Common myeloid progenitor, CD34-positive (primary cell): ENCODE measurements around the gene REV3L.

Source experiments
- CTCF ChIA-PET: fragments of 350-600 bp; sonication (Branson Sonifier 250); formaldehyde crosslinking; loops from one replicate; lab custom pipeline; 2021; ENCODE audit warnings: antibody characterized with exemption; lab: Charles Lee
- POLR2A ChIA-PET: fragments of 350-600 bp; sonication (Branson Sonifier 250); formaldehyde crosslinking; loops from one replicate; lab custom pipeline; 2021; ENCODE audit warnings: antibody characterized with exemption; lab: Charles Lee
- DNase-seq, 3 donors: peaks; one replicate each; pipeline versions ENCODE4 v3.0.0 to v3.0.0-alpha.2; 2013
- H3K27ac ChIP-seq, 2 experiments: 1 replicate in 1 of 2; 2 replicates in 1 of 2; pipeline ENCODE4 v1.7.0; 2013; ENCODE audit warnings: inconsistent platforms in 2 of 2, low read length in 2 of 2, mild to moderate bottlenecking in 2 of 2, low read depth in 1 of 2, moderate library complexity in 1 of 2; ENCODE audit not compliant: severe bottlenecking in 2 of 2, insufficient read depth in 1 of 2, poor library complexity in 1 of 2
- H3K27me3 ChIP-seq, 5 experiments: replicated peaks in 2 of 5; 1 replicate in 3 of 5; 2 replicates in 2 of 5; pipeline versions ENCODE4 v1.6.1 to v1.7.0; 2013; ENCODE audit warnings: low read length in 4 of 5, mild to moderate bottlenecking in 2 of 5, moderate library complexity in 2 of 5, inconsistent platforms in 1 of 5; ENCODE audit not compliant: insufficient read depth in 5 of 5, control insufficient read depth in 4 of 5
- H3K36me3 ChIP-seq, 4 experiments: 1 replicate in 2 of 4; 2 replicates in 2 of 4; pipeline versions ENCODE4 v1.6.1 to v1.7.0; 2013; ENCODE audit warnings: low read length in 3 of 4, control low read depth in 1 of 4, mild to moderate bottlenecking in 1 of 4; ENCODE audit not compliant: control insufficient read depth in 4 of 4, insufficient read depth in 4 of 4
- H3K4me1 ChIP-seq, 4 experiments: 1 replicate in 3 of 4; 2 replicates in 1 of 4; pipeline versions ENCODE4 v1.6.1 to v1.7.1; 2013; ENCODE audit warnings: low read length in 3 of 4, mild to moderate bottlenecking in 3 of 4, control low read depth in 1 of 4, inconsistent platforms in 1 of 4, moderate library complexity in 1 of 4; ENCODE audit not compliant: control insufficient read depth in 4 of 4, insufficient read depth in 4 of 4; ENCODE audit errors: control extremely low read depth in 1 of 4
- H3K4me3 ChIP-seq, 7 experiments: 1 replicate in 4 of 7; 2 replicates in 3 of 7; pipeline versions ENCODE4 v1.5.1 to v1.7.0; 2013; ENCODE audit warnings: mild to moderate bottlenecking in 7 of 7, low read length in 6 of 7, moderate library complexity in 6 of 7, inconsistent platforms in 2 of 7, low read depth in 2 of 7, control low read depth in 1 of 7; ENCODE audit not compliant: insufficient read depth in 4 of 7, control insufficient read depth in 1 of 7; ENCODE audit errors: extremely low read depth in 1 of 7
- H3K9me3 ChIP-seq, 5 experiments: 1 replicate in 4 of 5; 2 replicates in 1 of 5; pipeline versions ENCODE4 v1.6.1 to v1.7.1; 2013; ENCODE audit warnings: low read length in 4 of 5, mild to moderate bottlenecking in 2 of 5, inconsistent platforms in 1 of 5, low read depth in 1 of 5, moderate library complexity in 1 of 5; ENCODE audit not compliant: control insufficient read depth in 4 of 5, insufficient read depth in 2 of 5; ENCODE audit errors: control extremely low read depth in 1 of 5
- WGBS: methylation state at CpG from one replicate; pipeline ENCODE4 v1.1.5; 2013; ENCODE audit not compliant: insufficient coverage; 5-methylcytosine and 5-hydroxymethylcytosine counted together

REV3L gene

GRCh38 chr6:111474106-111474505 is 8.9 kb downstream of the REV3L start:
- 88% methylated on average over 2 of the region's 4 CpGs for WGBS
- CTCF ChIA-PET = no interaction called here
- H3K27ac ChIP-seq = no peak overlapping the region

GRCh38 chr6:111472933-111473435 is 10.0 kb downstream of the REV3L start:
- H3K4me3 ChIP-seq = no peak overlapping the region
- H3K36me3 ChIP-seq = peaks cover 0 to 6% (median 1%) of the 10 kb centered on the region in 4 experiments
- WGBS = 83% methylated on average over 1 of the region's 2 CpGs
- ChIA-PET POLR2A (no interaction called here), CTCF (no interaction called here)
- no peak for DNase-seq
- no peaks in the 10 kb centered on the region for H3K9me3 ChIP-seq
- H3K27ac ChIP-seq = no peak overlapping the region
- peaks cover 0 to 10% (median 4%) of the 10 kb centered on the region in 4 experiments for H3K4me1 ChIP-seq
- no peaks in the 10 kb centered on the region for H3K27me3 ChIP-seq

More at GRCh38 chr6:111474106-111474505, 8.9 kb downstream of the REV3L start:
- H3K4me3 ChIP-seq = no peak overlapping the region
- no peak for DNase-seq
- H3K9me3 ChIP-seq = no peaks in the 10 kb centered on the region
- no peaks in the 10 kb centered on the region for H3K27me3 ChIP-seq
- H3K36me3 ChIP-seq = peaks cover 0 to 6% (median 1%) of the 10 kb centered on the region in 4 experiments
- H3K4me1 ChIP-seq = peaks cover 0 to 21% (median 9%) of the 10 kb centered on the region in 4 experiments
- POLR2A ChIA-PET = no interaction called here

GRCh38 chr6:111471958-111472357 is 11.1 kb downstream of the REV3L start:
- Histone ChIP-seq H3K4me3 (no peak overlapping the region), H3K27me3 (no peaks in the 10 kb centered on the region), H3K36me3 (peaks cover 0 to 6% (median 2%) of the 10 kb centered on the region in 4 experiments), H3K27ac (no peak overlapping the region), H3K9me3 (no peaks in the 10 kb centered on the region), H3K4me1 (peaks cover 0 to under 1% (median 0%) of the 10 kb centered on the region in 4 experiments)
- ChIA-PET POLR2A (no interaction called here), CTCF (no interaction called here)
- DNase-seq = no peak
- no CpG with 5 or more reads among the region's 1 CpG for WGBS

- WGBS = no CpG with 5 or more reads among the region's 1 CpG
- DNase-seq = no peak
- POLR2A ChIA-PET = no interaction called here
- H3K9me3 ChIP-seq = no peaks in the 10 kb centered on the region
- no peaks in the 10 kb centered on the region for H3K27me3 ChIP-seq
- H3K27ac ChIP-seq = no peak overlapping the region
- H3K4me3 ChIP-seq = no peak overlapping the region
- CTCF ChIA-PET = no interaction called here
- no peaks in the 10 kb centered on the region for H3K4me1 ChIP-seq
- H3K36me3 ChIP-seq = peaks cover 0 to 6% (median 2%) of the 10 kb centered on the region in 4 experiments
These were observed 11.5 kb downstream of the REV3L start for GRCh38 chr6:111471533-111471932.

GRCh38 chr6:111470991-111471390 is 12.0 kb downstream of the REV3L start:
- no peak overlapping the region for H3K4me3 ChIP-seq
- no peaks in the 10 kb centered on the region for H3K27me3 ChIP-seq
- ChIA-PET CTCF (no interaction called here), POLR2A (no interaction called here)
- DNase-seq = no peak
- no peaks in the 10 kb centered on the region for H3K9me3 ChIP-seq
- H3K36me3 ChIP-seq = peaks cover 0 to 6% (median 2%) of the 10 kb centered on the region in 4 experiments
- WGBS = no CpG with 5 or more reads among the region's 2 CpGs
- no peak overlapping the region for H3K27ac ChIP-seq
- H3K4me1 ChIP-seq = no peaks in the 10 kb centered on the region

- Histone ChIP-seq H3K27me3 (no peaks in the 10 kb centered on the region), H3K27ac (no peak overlapping the region), H3K36me3 (peaks cover 0 to 6% (median 2%) of the 10 kb centered on the region in 4 experiments), H3K4me3 (no peak overlapping the region), H3K9me3 (no peaks in the 10 kb centered on the region), H3K4me1 (no peaks in the 10 kb centered on the region)
- no peak for DNase-seq
- ChIA-PET POLR2A (no interaction called here), CTCF (interaction anchor here (1.7 kb wide), 1 partner anchor 9 kb away, joined by 6 read pairs; no protein-coding TSS in a partner anchor)
- 93% methylated on average over 3 of the region's 5 CpGs for WGBS
These were observed 13.5 kb downstream of the REV3L start for GRCh38 chr6:111469543-111469942.

GRCh38 chr6:111468329-111469012 is 14.5 kb downstream of the REV3L start:
- no peak overlapping the region for H3K27ac ChIP-seq
- POLR2A ChIA-PET = no interaction called here
- H3K36me3 ChIP-seq = peaks cover 0 to 6% (median 2%) of the 10 kb centered on the region in 4 experiments
- WGBS = 84% methylated on average over 3 of the region's 5 CpGs
- no peak for DNase-seq
- CTCF ChIA-PET = interaction anchor here (1.7 kb wide), 1 partner anchor 10 kb away, joined by 6 read pairs; no protein-coding TSS in a partner anchor
- no peaks in the 10 kb centered on the region for H3K9me3 ChIP-seq
- H3K4me3 ChIP-seq = no peak overlapping the region
- no peaks in the 10 kb centered on the region for H3K4me1 ChIP-seq
- no peaks in the 10 kb centered on the region for H3K27me3 ChIP-seq
